Activated T-helper 1 cell treated with anti-CD3 and anti-CD28 coated beads, Interleukin-12 subunit alpha, Interleukin-12 subunit beta, Interleukin-2, Interleukin-4 antibody, amounts not matched to agents 30 ng/mL and 10 ng/mL and 1 ng/mL, durations not matched to agents 14 hours and 24 hours and 36 hours (primary cell): ENCODE results near the gene CNPY1. TPM values are rescaled to one million over a fixed set of nuclear protein-coding genes. Genes with fewer than 3 reads are reported as not detected.

Source experiments
- DNase-seq: peaks from one replicate; pipeline ENCODE4 v3.0.0; 2021; ENCODE audit warnings: low spot score
- H3K27ac Mint-ChIP-seq: one replicate; pipeline ENCODE4 v1.8.0; 2021; ENCODE audit warnings: mild to moderate bottlenecking, mixed read lengths
- H3K27me3 Mint-ChIP-seq: one replicate; pipeline ENCODE4 v1.8.0; 2022; ENCODE audit warnings: mild to moderate bottlenecking, moderate library complexity, mixed read lengths; ENCODE audit not compliant: insufficient read depth
- H3K36me3 Mint-ChIP-seq: one replicate; pipeline ENCODE4 v1.8.0; 2021; ENCODE audit warnings: low read depth, mixed read lengths
- H3K4me1 Mint-ChIP-seq: one replicate; pipeline ENCODE4 v1.8.0; 2021; ENCODE audit warnings: low read depth, mixed read lengths
- H3K4me3 Mint-ChIP-seq: one replicate; pipeline ENCODE4 v1.8.0; 2021; ENCODE audit warnings: mild to moderate bottlenecking, moderate library complexity, mixed read lengths
- H3K9me3 Mint-ChIP-seq: one replicate; pipeline ENCODE4 v1.8.0; 2021; ENCODE audit warnings: mixed read lengths
- intact Hi-C: fragments of 100-400 bp; cut with micrococcal nuclease; formaldehyde crosslinking; loops from one replicate; pipeline ENCODE4 v1.15.1; 2024
- total RNA-seq: library from RNA; stranded (reverse); gene quantifications from 2 replicates; pipeline ENCODE4 v1.2.3, GENCODE V29; 2022

CNPY1 gene
- total RNA-seq, 1 donor from 2014 or later: not detected

GRCh38 chr7:155489158-155489840 is 57.1 kb downstream of the CNPY1 start:
- no peak for DNase-seq
- Mint-ChIP-seq H3K4me1 (peaks cover 10% of the 10 kb centered on the region), H3K9me3 (no peaks in the 10 kb centered on the region), H3K36me3 (peaks cover 1% of the 10 kb centered on the region), H3K27me3 (peaks cover 39% of the 10 kb centered on the region), H3K27ac (no peak overlapping the region), H3K4me3 (no peak overlapping the region)
- intact Hi-C loops: no loop called here

- no peak for DNase-seq
- peaks cover 1% of the 10 kb centered on the region for H3K36me3 Mint-ChIP-seq
- intact Hi-C loops: no loop called here
- H3K27ac Mint-ChIP-seq: no peak overlapping the region
- H3K4me3 Mint-ChIP-seq: no peak overlapping the region
- peaks cover 39% of the 10 kb centered on the region for H3K27me3 Mint-ChIP-seq
- H3K9me3 Mint-ChIP-seq: no peaks in the 10 kb centered on the region
- H3K4me1 Mint-ChIP-seq: peaks cover 10% of the 10 kb centered on the region
These were observed 57.8 kb downstream of the CNPY1 start for GRCh38 chr7:155488483-155489127.

- peaks cover 1% of the 10 kb centered on the region for H3K36me3 Mint-ChIP-seq
- no peak overlapping the region for H3K27ac Mint-ChIP-seq
- peaks cover 10% of the 10 kb centered on the region for H3K4me1 Mint-ChIP-seq
- no peaks in the 10 kb centered on the region for H3K9me3 Mint-ChIP-seq
- H3K27me3 Mint-ChIP-seq: peaks cover 39% of the 10 kb centered on the region
- H3K4me3 Mint-ChIP-seq: no peak overlapping the region
- no peak for DNase-seq
- intact Hi-C loops: no loop called here
These were observed 58.6 kb downstream of the CNPY1 start for GRCh38 chr7:155487509-155488482.

GRCh38 chr7:155486783-155487508 is 59.4 kb downstream of the CNPY1 start:
- intact Hi-C loops: no loop called here
- DNase-seq: no peak
- Mint-ChIP-seq H3K4me3 (no peak overlapping the region), H3K27ac (no peak overlapping the region), H3K27me3 (peaks cover 38% of the 10 kb centered on the region), H3K36me3 (peaks cover 1% of the 10 kb centered on the region), H3K4me1 (peaks cover 10% of the 10 kb centered on the region), H3K9me3 (peaks cover 4% of the 10 kb centered on the region)

GRCh38 chr7:155484483-155485399 is 61.6 kb downstream of the CNPY1 start:
- Mint-ChIP-seq H3K27me3 (peaks cover 31% of the 10 kb centered on the region), H3K4me1 (no peaks in the 10 kb centered on the region), H3K9me3 (peaks cover 4% of the 10 kb centered on the region), H3K4me3 (no peak overlapping the region), H3K27ac (no peak overlapping the region), H3K36me3 (no peaks in the 10 kb centered on the region)
- DNase-seq: no peak
- intact Hi-C loops: no loop called here

- intact Hi-C loops: no loop called here
- H3K27me3 Mint-ChIP-seq: peaks cover 25% of the 10 kb centered on the region
- H3K27ac Mint-ChIP-seq: no peak overlapping the region
- H3K4me3 Mint-ChIP-seq: no peak overlapping the region
- no peaks in the 10 kb centered on the region for H3K36me3 Mint-ChIP-seq
- peaks cover 4% of the 10 kb centered on the region for H3K9me3 Mint-ChIP-seq
- no peak for DNase-seq
- H3K4me1 Mint-ChIP-seq: no peaks in the 10 kb centered on the region
These were observed 62.5 kb downstream of the CNPY1 start for GRCh38 chr7:155483868-155484325.

- peaks cover 4% of the 10 kb centered on the region for H3K9me3 Mint-ChIP-seq
- intact Hi-C loops: no loop called here
- H3K27ac Mint-ChIP-seq: peak overlapping the region; percentile 55
- no peaks in the 10 kb centered on the region for H3K36me3 Mint-ChIP-seq
- DNase-seq: no peak
- H3K4me3 Mint-ChIP-seq: peak overlapping the region; percentile 63
- H3K27me3 Mint-ChIP-seq: peaks cover 22% of the 10 kb centered on the region
- H3K4me1 Mint-ChIP-seq: no peaks in the 10 kb centered on the region
These were observed 63.1 kb downstream of the CNPY1 start for GRCh38 chr7:155483245-155483644.

GRCh38 chr7:155482511-155483183 is 63.7 kb downstream of the CNPY1 start:
- Mint-ChIP-seq H3K27me3 (peaks cover 22% of the 10 kb centered on the region), H3K27ac (peak overlapping the region; percentile 44), H3K4me1 (peaks cover 3% of the 10 kb centered on the region), H3K36me3 (no peaks in the 10 kb centered on the region), H3K4me3 (peak overlapping the region; percentile 42), H3K9me3 (peaks cover 4% of the 10 kb centered on the region)
- intact Hi-C loops: no loop called here
- DNase-seq: no peak

- Mint-ChIP-seq H3K27ac (no peak overlapping the region), H3K9me3 (peaks cover 4% of the 10 kb centered on the region), H3K36me3 (no peaks in the 10 kb centered on the region), H3K27me3 (peaks cover 26% of the 10 kb centered on the region), H3K4me3 (no peak overlapping the region), H3K4me1 (peaks cover 10% of the 10 kb centered on the region)
- intact Hi-C loops: no loop called here
- DNase-seq: no peak
These were observed 64.6 kb downstream of the CNPY1 start for GRCh38 chr7:155481764-155482163.

GRCh38 chr7:155477476-155477875 is 68.9 kb downstream of the CNPY1 start:
- Mint-ChIP-seq H3K27me3 (peaks cover 39% of the 10 kb centered on the region), H3K36me3 (no peaks in the 10 kb centered on the region), H3K27ac (peak overlapping the region; percentile 8), H3K9me3 (peaks cover 4% of the 10 kb centered on the region), H3K4me1 (peaks cover 14% of the 10 kb centered on the region), H3K4me3 (no peak overlapping the region)
- intact Hi-C loops: no loop called here
- DNase-seq: no peak

- H3K4me1 Mint-ChIP-seq: peaks cover 7% of the 10 kb centered on the region
- no peak overlapping the region for H3K27ac Mint-ChIP-seq
- no peaks in the 10 kb centered on the region for H3K9me3 Mint-ChIP-seq
- no peaks in the 10 kb centered on the region for H3K36me3 Mint-ChIP-seq
- no peak for DNase-seq
- intact Hi-C loops: loop anchor here (5.0 kb wide), 1 partner anchor 1536 kb away; no protein-coding TSS in a partner anchor
- peaks cover 78% of the 10 kb centered on the region for H3K27me3 Mint-ChIP-seq
- no peak overlapping the region for H3K4me3 Mint-ChIP-seq
These were observed 74.6 kb downstream of the CNPY1 start for GRCh38 chr7:155471718-155472117.
